HUDEP-2 (cell line): ENCODE results near the gene NAA40.

Experiments used
- DNase-seq, 76 experiments: peaks; one replicate each; lab custom pipeline; 2025; ENCODE audit not compliant: unreplicated experiment in 76 of 76; lab: John Stamatoyannopoulos, UW

The NAA40 gene

DNA sequence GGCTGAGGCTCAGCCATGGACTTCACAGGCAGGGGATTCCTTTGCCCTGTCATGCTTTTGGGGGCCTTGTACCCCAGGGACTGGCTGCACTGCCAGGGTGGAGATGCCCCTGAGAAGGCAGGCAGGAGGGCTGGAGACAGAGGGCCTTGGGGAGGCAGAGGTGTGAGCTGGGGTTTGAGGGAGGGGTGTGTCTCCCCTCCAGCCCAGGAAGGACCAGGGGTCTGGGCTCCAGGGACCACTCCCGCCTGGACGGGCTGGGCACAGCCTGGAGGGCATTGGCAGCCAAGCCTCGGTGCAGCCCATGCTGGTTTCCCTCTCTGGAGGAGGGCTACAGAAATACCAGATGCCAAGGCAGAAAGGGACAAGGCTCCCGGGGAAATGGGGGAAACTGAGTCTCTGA is 66.9 kb downstream of the NAA40 start:
- DNase-seq, result no peak

DNA sequence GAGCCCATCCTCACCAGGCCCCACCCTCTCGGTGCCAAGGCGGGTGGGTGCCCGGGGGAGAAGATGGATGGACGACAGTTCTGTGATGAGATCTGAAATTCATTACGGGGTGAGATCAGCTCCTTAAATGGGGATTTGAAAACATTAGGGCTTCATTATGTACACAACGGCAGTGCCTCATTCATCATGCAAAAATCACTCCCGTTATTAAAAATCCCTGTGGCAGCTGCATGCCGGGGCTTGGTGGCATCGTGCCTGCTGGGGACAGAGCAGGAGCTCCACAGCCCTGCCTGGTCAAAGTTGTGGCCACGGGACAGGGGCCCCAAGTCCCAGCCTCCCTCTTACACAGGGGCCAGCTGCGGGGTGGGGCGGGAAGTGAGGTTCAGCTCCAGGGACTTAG is 67.6 kb downstream of the NAA40 start:
- no peak for DNase-seq
